Transverse colon (tissue), 4 donors: ENCODE data around the gene CAMTA1. TPM values are rescaled to one million over a fixed set of nuclear protein-coding genes. Genes with fewer than 3 reads are reported as not detected.

ENCODE experiments used
- DNase-seq: peaks from one replicate; pipeline ENCODE4 v3.0.0-alpha.2; 2019
- H3K27ac ChIP-seq, 4 donors: fragments of 200-600 bp; sonication (generic); 2 replicates each; pipeline ENCODE4 v1.5.1; 2016 to 2018; ENCODE audit warnings: inconsistent platforms in 4 of 4
- H3K27me3 ChIP-seq: fragments of 200-600 bp; sonication (generic); 2 replicates; pipeline ENCODE4 v1.5.1; 2017; ENCODE audit warnings: inconsistent platforms
- H3K36me3 ChIP-seq, 4 donors: fragments of 200-600 bp; sonication (generic); 2 replicates each; pipeline ENCODE4 v1.5.1; 2017 to 2019; ENCODE audit warnings: inconsistent platforms in 4 of 4
- H3K4me1 ChIP-seq, 4 donors: fragments of 200-600 bp; sonication (generic); 2 replicates each; pipeline ENCODE4 v1.5.1; 2017 to 2020; ENCODE audit warnings: inconsistent platforms in 4 of 4
- H3K4me3 ChIP-seq, 4 donors: fragments of 200-600 bp; sonication (generic); 1 replicate in 1 of 4; 2 replicates in 3 of 4; pipeline versions ENCODE4 v1.5.1 to v1.6.1; 2017 to 2019; ENCODE audit warnings: inconsistent platforms in 4 of 4
- H3K9me3 ChIP-seq, 2 donors: fragments of 200-600 bp; sonication (generic); 2 replicates each; pipeline ENCODE4 v1.5.1; 2017 to 2019; ENCODE audit warnings: inconsistent platforms in 2 of 2
- CTCF ChIP-seq, 5 experiments: fragments of 200-600 bp in 3 of 5; fragments of 450-650 bp in 2 of 5; sonication (generic) in 3 of 5; IDR thresholded peaks; 1 replicate in 2 of 5; 2 replicates in 3 of 5; pipeline ENCODE4 v1.5.1; 2016 to 2017; ENCODE audit warnings: antibody characterized with exemption in 5 of 5, inconsistent platforms in 3 of 5, mild to moderate bottlenecking in 2 of 5, moderate library complexity in 1 of 5
- EP300 ChIP-seq: sonication (generic); formaldehyde crosslinking; IDR thresholded peaks from one replicate; pipeline ENCODE4 v1.6.1; 2017; ENCODE audit warnings: antibody characterized with exemption, low read depth
- POLR2A ChIP-seq: fragments of 450-650 bp; IDR thresholded peaks from one replicate; pipeline ENCODE4 v1.6.1; 2016; ENCODE audit warnings: antibody characterized with exemption, mild to moderate bottlenecking, moderate library complexity
- POLR2AphosphoS5 ChIP-seq, 3 donors: sonication (generic); formaldehyde crosslinking; IDR thresholded peaks; one replicate each; pipeline ENCODE4 v1.6.1; 2016; ENCODE audit warnings: antibody characterized with exemption in 3 of 3
- WGBS, 2 donors: methylation state at CpG; one replicate each; pipeline ENCODE4 v1.1.5; 2018; ENCODE audit warnings: low coverage in 1 of 2; 5-methylcytosine and 5-hydroxymethylcytosine counted together
- in situ Hi-C, 4 donors: fragments of 200-750 bp; cut with MboI; loops; one replicate each; pipeline versions ENCODE4 v1.15.0 to v1.15.1; 2017; ENCODE audit warnings: low sequenced_read_pairs in 3 of 4, low pct_ligation_motif_present in 1 of 4, low pct_unique_long_range_greater_than_20kb in 1 of 4
- intact Hi-C: fragments of 100-400 bp; cut with DNase I; formaldehyde crosslinking; loops from one replicate; pipeline ENCODE4 v1.15.1; 2023; ENCODE audit warnings: low total_unique reads
- total RNA-seq, 4 donors: library from RNA; depleted of rRNA; stranded (reverse); fragments of >200 nt; gene quantifications; one replicate each; pipeline ENCODE4 v1.1.0, GENCODE V29; 2016

Gene CAMTA1
- total RNA-seq, 4 donors from 2014 or later: 93.8 to 268 (median 130) TPM

DNA sequence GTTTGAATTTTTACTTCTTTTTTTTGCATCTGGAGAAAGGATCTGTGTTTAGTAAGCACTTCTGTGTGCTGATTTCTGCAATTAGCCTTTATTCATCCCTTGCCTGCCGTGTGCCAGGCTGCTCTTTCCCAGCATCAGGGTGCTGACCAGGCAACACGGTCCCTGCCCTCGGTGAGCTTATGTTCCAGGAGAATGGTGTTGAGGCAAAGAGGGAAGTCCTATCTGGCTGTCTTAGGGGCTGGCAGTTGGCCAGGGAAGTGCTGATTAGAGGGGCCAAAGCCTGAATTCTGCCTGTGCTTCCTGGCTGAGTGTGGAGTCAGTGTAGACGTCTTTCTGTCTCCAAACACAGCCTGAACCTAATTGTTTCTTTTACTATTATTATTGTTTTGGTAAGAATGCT is 187.1 kb downstream of the CAMTA1 start:
- Histone ChIP-seq H3K9me3 (no peaks in the 10 kb centered on the region), H3K4me1 (no peaks in the 10 kb centered on the region), H3K27me3 (no peaks in the 10 kb centered on the region), H3K4me3 (no peak overlapping the region), H3K27ac (no peak overlapping the region), H3K36me3 (no peaks in the 10 kb centered on the region)
- intact Hi-C loops (no loop called here), in situ Hi-C loops (no loop called here)
- WGBS, 2 donors: 53 to 60% methylated on average over 3 to 4 of the region's 4 CpGs
- TF ChIP-seq CTCF (IDR thresholded peaks at IDR 0.05) (no peak), POLR2AphosphoS5 (IDR thresholded peaks at IDR 0.05) (no peak), POLR2A (no peak)
- no peak for DNase-seq

DNA sequence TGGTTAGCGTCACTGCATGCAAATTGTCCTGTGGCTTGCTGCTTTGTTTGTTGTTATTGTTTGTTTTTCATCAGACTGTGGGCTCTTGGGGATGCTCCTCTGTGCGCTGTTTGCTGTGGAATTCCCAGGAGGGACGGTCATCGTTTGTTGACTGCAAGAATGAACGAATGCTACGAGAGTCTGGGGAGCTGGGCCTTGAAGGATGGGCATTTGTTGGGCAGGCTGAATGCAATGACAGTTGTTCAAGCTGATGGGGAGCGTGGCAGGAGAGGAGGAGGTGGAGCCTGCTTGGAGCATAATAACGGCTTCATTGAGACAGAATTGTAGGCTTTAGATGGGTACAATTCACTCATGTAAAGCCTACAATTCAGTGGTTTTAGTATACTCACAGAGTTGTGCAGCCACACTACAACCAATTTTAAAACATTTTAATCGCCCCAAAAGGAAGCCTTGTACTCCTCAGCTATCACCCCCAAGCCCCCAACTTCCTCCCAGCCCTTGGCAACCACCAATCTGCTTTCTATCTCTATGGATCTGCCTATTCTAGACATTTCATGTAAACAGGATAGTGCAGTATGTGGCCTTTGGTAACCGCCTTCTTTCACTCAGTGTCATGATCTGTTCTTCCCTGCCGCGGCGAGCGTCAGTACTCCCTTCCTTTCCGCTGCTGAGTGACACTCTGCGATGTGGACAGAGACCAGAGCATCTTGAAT is 190.2 kb downstream of the CAMTA1 start:
- no peak for DNase-seq
- TF ChIP-seq CTCF (IDR thresholded peaks at IDR 0.05) (no peak), POLR2A (no peak), EP300 (no peak), POLR2AphosphoS5 (IDR thresholded peaks at IDR 0.05) (no peak)
- H3K27me3 ChIP-seq: no peaks in the 10 kb centered on the region
- no peak overlapping the region for H3K27ac ChIP-seq
- no peaks in the 10 kb centered on the region for H3K4me1 ChIP-seq
- H3K9me3 ChIP-seq: no peaks in the 10 kb centered on the region
- intact Hi-C loops: no loop called here
- no peak overlapping the region for H3K4me3 ChIP-seq
- 69 to 81% methylated on average over 14 to 16 of the region's 16 CpGs for WGBS, 2 donors
- H3K36me3 ChIP-seq: no peaks in the 10 kb centered on the region
- in situ Hi-C loops: no loop called here

- TF ChIP-seq EP300: no peak
- no peak for TF ChIP-seq POLR2A
- TF ChIP-seq POLR2AphosphoS5 (IDR thresholded peaks at IDR 0.05): no peak
- TF ChIP-seq CTCF (IDR thresholded peaks at IDR 0.05): no peak
These were observed 190.8 kb downstream of the CAMTA1 start for GRCh38 chr1:6976044-6976375.

GRCh38 chr1:6979003-6979613 is 193.9 kb downstream of the CAMTA1 start:
- intact Hi-C loops (no loop called here), in situ Hi-C loops (no loop called here)
- no peak for DNase-seq
- H3K4me1 ChIP-seq: no peaks in the 10 kb centered on the region
- H3K4me3 ChIP-seq: no peak overlapping the region
- WGBS, 2 donors: 67% methylated on average over 5 of the region's 5 CpGs; no CpG with 5 or more reads in 1 of the 2 donors
- TF ChIP-seq POLR2AphosphoS5 (IDR thresholded peaks at IDR 0.05): no peak
- TF ChIP-seq EP300: no peak
- TF ChIP-seq POLR2A: no peak
- TF ChIP-seq CTCF (IDR thresholded peaks at IDR 0.05): no peak
- no peaks in the 10 kb centered on the region for H3K27me3 ChIP-seq
- H3K27ac ChIP-seq: no peak overlapping the region
- H3K36me3 ChIP-seq: no peaks in the 10 kb centered on the region
- no peaks in the 10 kb centered on the region for H3K9me3 ChIP-seq

More at GRCh38 chr1:6976044-6976375, 190.8 kb downstream of the CAMTA1 start:
- WGBS, 2 donors: 57 to 58% methylated on average over 4 to 6 of the region's 6 CpGs
- DNase-seq: no peak
- H3K9me3 ChIP-seq: no peaks in the 10 kb centered on the region
- no peaks in the 10 kb centered on the region for H3K36me3 ChIP-seq
- no peak overlapping the region for H3K27ac ChIP-seq
- no peak overlapping the region for H3K4me3 ChIP-seq
- H3K27me3 ChIP-seq: no peaks in the 10 kb centered on the region
- intact Hi-C loops (no loop called here), in situ Hi-C loops (no loop called here)
- H3K4me1 ChIP-seq: no peaks in the 10 kb centered on the region
